ENCODE data around the gene LMF1.

DNA sequence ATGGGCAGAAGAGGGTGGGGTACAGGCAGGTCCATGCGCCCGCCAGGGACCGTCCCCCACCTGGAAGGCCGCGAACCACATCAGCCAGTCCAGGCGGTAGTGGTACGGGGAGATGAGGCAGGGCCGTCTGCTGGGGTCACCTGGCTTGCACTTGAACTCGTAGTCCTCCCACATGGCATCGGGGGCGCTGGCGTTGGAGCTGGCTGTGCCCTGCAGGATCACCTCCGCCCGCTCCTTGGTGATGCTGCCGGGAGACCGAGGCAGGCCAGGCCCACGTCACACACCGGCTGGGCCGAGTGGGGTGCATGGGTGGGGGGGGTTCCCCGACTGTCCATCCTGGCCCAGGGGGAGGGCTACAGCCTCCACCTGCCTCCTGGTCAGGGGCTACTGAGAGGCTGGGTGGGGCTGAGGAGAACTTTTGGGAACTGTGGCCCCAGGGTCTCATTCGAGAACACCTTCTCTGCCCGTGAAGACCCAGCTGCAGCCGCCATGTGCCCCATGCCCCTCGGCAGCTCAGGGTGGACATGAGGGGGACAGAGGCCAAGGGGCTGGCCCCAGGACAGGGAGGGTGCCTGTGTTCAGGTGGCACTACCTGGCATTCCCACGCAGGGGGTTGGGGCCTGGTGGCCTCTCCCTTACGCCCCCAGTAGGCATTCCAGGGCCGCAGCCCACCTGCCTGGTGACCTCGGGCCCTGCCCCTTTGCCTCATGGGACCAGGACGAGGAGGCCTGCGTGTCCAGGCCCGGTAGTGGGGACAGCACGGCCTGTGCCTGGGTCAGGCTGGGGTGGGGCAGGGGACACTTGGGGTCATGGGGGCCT lies 100.8 kb downstream of the LMF1 start:
- TF ChIP-seq POLR2A (conservative IDR thresholded peaks at IDR 0.05) (no peak), ZNF274 (IDR thresholded peaks at IDR 0.05; ENCODE audit: borderline replicate concordance, low read depth, low read length) (no peak)

All from K562 (cell line).